Gastrocnemius medialis (tissue), 4 donors: Measurements from ENCODE around the gene COPZ2.

Experiments used
- CTCF ChIP-seq, 5 experiments: fragments of 450-650 bp in 3 of 5; fragments of 200-600 bp in 2 of 5; sonication (generic) in 2 of 5; IDR thresholded peaks in 4 of 5; conservative IDR thresholded peaks in 1 of 5; 1 replicate in 4 of 5; 2 replicates in 1 of 5; pipeline ENCODE4 v1.5.1; 2016 to 2019; ENCODE audit warnings: antibody characterized with exemption in 5 of 5, mild to moderate bottlenecking in 3 of 5, moderate library complexity in 3 of 5
- POLR2A ChIP-seq, 2 donors: fragments of 450-650 bp; IDR thresholded peaks; one replicate each; pipeline ENCODE4 v1.6.1; 2017; ENCODE audit warnings: antibody characterized with exemption in 2 of 2, mild to moderate bottlenecking in 2 of 2, moderate library complexity in 2 of 2

GRCh38 chr17:47989700-47990099, 47.9 kb downstream of the COPZ2 start:
- no peak for TF ChIP-seq CTCF (IDR thresholded peaks at IDR 0.05 in 4 of 5, conservative IDR thresholded peaks at IDR 0.05 in 1 of 5)
- TF ChIP-seq POLR2A (IDR thresholded peaks at IDR 0.05) = no peak
